ENCODE data around the gene ZNF831.

DNA sequence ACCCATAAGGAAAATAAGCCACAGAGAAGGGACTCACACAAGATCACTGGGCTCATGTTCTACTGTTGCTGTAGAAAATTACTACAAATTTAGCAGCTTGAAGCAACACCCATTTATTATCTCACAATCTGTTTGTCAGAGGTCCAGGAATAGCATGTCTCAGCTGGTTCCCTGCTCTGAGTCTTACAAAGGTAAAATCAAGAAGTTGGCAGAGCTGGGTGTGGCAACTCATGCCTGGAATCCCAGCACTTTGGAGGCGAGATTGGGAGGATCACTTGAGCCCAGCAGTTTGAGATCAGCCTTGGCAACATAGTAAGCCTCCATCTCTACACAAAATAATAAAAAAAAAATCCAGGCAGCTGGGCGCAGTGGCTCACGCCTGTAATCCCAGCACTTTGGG is 28.5 kb upstream of the ZNF831 start:
- no peak for TF ChIP-seq RAD21 (IDR thresholded peaks at IDR 0.05; ENCODE audit: low read depth)
- no peak for TF ChIP-seq NFIC (IDR thresholded peaks at IDR 0.05)
- no peak for TF ChIP-seq TAF1 (IDR thresholded peaks at IDR 0.05; ENCODE audit: low read depth)
- no peak for TF ChIP-seq FOXM1 (IDR thresholded peaks at IDR 0.05; ENCODE audit: borderline replicate concordance, low read depth)
- no peak for TF ChIP-seq CEBPB (IDR thresholded peaks at IDR 0.05)
- TF ChIP-seq TCF12 (IDR thresholded peaks at IDR 0.05; ENCODE audit: low read depth): no peak
- TF ChIP-seq, protein P1, sequence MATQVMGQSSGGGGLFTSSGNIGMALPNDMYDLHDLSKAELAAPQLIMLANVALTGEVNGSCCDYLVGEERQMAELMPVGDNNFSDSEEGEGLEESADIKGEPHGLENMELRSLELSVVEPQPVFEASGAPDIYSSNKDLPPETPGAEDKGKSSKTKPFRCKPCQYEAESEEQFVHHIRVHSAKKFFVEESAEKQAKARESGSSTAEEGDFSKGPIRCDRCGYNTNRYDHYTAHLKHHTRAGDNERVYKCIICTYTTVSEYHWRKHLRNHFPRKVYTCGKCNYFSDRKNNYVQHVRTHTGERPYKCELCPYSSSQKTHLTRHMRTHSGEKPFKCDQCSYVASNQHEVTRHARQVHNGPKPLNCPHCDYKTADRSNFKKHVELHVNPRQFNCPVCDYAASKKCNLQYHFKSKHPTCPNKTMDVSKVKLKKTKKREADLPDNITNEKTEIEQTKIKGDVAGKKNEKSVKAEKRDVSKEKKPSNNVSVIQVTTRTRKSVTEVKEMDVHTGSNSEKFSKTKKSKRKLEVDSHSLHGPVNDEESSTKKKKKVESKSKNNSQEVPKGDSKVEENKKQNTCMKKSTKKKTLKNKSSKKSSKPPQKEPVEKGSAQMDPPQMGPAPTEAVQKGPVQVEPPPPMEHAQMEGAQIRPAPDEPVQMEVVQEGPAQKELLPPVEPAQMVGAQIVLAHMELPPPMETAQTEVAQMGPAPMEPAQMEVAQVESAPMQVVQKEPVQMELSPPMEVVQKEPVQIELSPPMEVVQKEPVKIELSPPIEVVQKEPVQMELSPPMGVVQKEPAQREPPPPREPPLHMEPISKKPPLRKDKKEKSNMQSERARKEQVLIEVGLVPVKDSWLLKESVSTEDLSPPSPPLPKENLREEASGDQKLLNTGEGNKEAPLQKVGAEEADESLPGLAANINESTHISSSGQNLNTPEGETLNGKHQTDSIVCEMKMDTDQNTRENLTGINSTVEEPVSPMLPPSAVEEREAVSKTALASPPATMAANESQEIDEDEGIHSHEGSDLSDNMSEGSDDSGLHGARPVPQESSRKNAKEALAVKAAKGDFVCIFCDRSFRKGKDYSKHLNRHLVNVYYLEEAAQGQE (IDR thresholded peaks at IDR 0.05; ENCODE audit: low read depth): no peak
- TF ChIP-seq MAX (IDR thresholded peaks at IDR 0.05): no peak
- TF ChIP-seq CREB1 (IDR thresholded peaks at IDR 0.05; ENCODE audit: low read depth): no peak
- no peak for TF ChIP-seq YY1 (IDR thresholded peaks at IDR 0.05; ENCODE audit: low read depth)
- no peak for TF ChIP-seq TEAD4 (IDR thresholded peaks at IDR 0.05)
